K562 (cell line): ENCODE measurements around the gene ITPR2. TPM values are rescaled to one million over a fixed set of nuclear protein-coding genes. Genes with fewer than 3 reads are reported as not detected.

Source experiments
- CCAR2 ChIP-seq: fragments of 200-400 bp; formaldehyde crosslinking; IDR thresholded peaks from 2 replicates; pipeline ENCODE4 v1.6.1; 2017; ENCODE audit warnings: mild to moderate bottlenecking, low read depth, low read length
- CREB3L1 ChIP-seq: fragments of 450-650 bp; IDR thresholded peaks from 2 replicates; pipeline ENCODE4 v1.6.1; 2014; ENCODE audit warnings: low read depth, mild to moderate bottlenecking, moderate library complexity, borderline replicate concordance
- DDX20 ChIP-seq: fragments of 450-650 bp; IDR thresholded peaks from 2 replicates; pipeline ENCODE4 v1.6.1; 2016; ENCODE audit warnings: missing genetic modification characterization, low read depth, mild to moderate bottlenecking, missing compliant biosample characterization, moderate library complexity
- E2F8 ChIP-seq: fragments of 450-650 bp; IDR thresholded peaks from 2 replicates; pipeline ENCODE4 v1.7.1; 2018; ENCODE audit warnings: mild to moderate bottlenecking, low read depth; ENCODE audit not compliant: partially characterized antibody
- LEF1 ChIP-seq: fragments of 450-650 bp; IDR thresholded peaks from 2 replicates; pipeline ENCODE4 v1.6.1; 2016; ENCODE audit warnings: mild to moderate bottlenecking
- MTA2 ChIP-seq: fragments of 450-650 bp; IDR thresholded peaks from 2 replicates; pipeline ENCODE4 v1.6.1; 2016; ENCODE audit warnings: low read depth
- ZC3H8 ChIP-seq: fragments of 450-650 bp; IDR thresholded peaks from 2 replicates; pipeline ENCODE4 v1.6.1; 2017
- polyA plus RNA-seq, 8 experiments: library from polyadenylated mRNA; depleted of rRNA in 4 of 8; stranded (reverse) in 5 of 8; unstranded in 3 of 8; fragments of >200 nt; fragmentation: Nextera tagmentation in 2 of 8; fragmentation: Illumina TruSeq in 1 of 8; extraction: Ambion mirVana in 2 of 8; extraction: Trizol in 1 of 8; gene quantifications; 2 replicates each; pipeline versions ENCODE4 v1.2.1 to v1.2.3, GENCODE V29; 2011 to 2014; ENCODE audit warnings: inconsistent platforms in 1 of 8, missing spikeins in 1 of 8
- total RNA-seq, 7 experiments: library from RNA; depleted of rRNA in 6 of 7; stranded (reverse); fragments of >200 nt in 6 of 7; fragmentation: Illumina TruSeq in 2 of 7; extraction: Trizol in 2 of 7; gene quantifications; 2 replicates each; pipeline versions ENCODE4 v1.2.1 to v1.2.3, GENCODE V29; 2011 to 2021; ENCODE audit warnings: low replicate concordance in 1 of 7
- TF ChIP-seq, protein P1 (sequence below): fragments of 250-450 bp; sonication (Bioruptor Pico); IDR thresholded peaks from 2 replicates; pipeline ENCODE4 v1.5.0; 2021
- TF ChIP-seq, protein P2 (sequence below): sonication (generic); formaldehyde crosslinking; IDR thresholded peaks from 2 replicates; pipeline ENCODE4 v1.8.0; 2022; ENCODE audit warnings: missing genetic modification reagents, mild to moderate bottlenecking, borderline replicate concordance
- TF ChIP-seq, protein P3 (sequence below): fragments of 150-350 bp; conservative IDR thresholded peaks from 2 replicates; pipeline ENCODE4 v1.6.1; 2014; ENCODE audit warnings: low read length
- TF ChIP-seq, protein P4 (sequence below), 2 experiments: fragments of 200-800 bp in 1 of 2; sonication (Bioruptor generic) in 1 of 2; sonication (generic) in 1 of 2; formaldehyde crosslinking in 1 of 2; IDR thresholded peaks in 1 of 2; conservative IDR thresholded peaks in 1 of 2; 2 replicates each; pipeline versions ENCODE4 v1.5.0 to v1.6.1; 2016 to 2020; ENCODE audit warnings: missing compliant biosample characterization in 1 of 2, missing genetic modification characterization in 1 of 2, missing genetic modification reagents in 1 of 2

ITPR2 gene
- total and polyA plus RNA-seq, 9 of the 15 experiments (the other 6 are each of a cell fraction or from before 2014, with no cell fraction given), result 0.21 to 3.3 (median 0.95) TPM

GRCh38 chr12:26648066-26648465 is 184.9 kb downstream of the ITPR2 start (continued):
- no peak for TF ChIP-seq E2F8
- TF ChIP-seq, protein P1, sequence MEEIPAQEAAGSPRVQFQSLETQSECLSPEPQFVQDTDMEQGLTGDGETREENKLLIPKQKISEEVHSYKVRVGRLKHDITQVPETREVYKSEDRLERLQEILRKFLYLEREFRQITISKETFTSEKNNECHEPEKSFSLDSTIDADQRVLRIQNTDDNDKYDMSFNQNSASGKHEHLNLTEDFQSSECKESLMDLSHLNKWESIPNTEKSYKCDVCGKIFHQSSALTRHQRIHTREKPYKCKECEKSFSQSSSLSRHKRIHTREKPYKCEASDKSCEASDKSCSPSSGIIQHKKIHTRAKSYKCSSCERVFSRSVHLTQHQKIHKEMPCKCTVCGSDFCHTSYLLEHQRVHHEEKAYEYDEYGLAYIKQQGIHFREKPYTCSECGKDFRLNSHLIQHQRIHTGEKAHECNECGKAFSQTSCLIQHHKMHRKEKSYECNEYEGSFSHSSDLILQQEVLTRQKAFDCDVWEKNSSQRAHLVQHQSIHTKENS, result no peak
- TF ChIP-seq, protein P2, sequence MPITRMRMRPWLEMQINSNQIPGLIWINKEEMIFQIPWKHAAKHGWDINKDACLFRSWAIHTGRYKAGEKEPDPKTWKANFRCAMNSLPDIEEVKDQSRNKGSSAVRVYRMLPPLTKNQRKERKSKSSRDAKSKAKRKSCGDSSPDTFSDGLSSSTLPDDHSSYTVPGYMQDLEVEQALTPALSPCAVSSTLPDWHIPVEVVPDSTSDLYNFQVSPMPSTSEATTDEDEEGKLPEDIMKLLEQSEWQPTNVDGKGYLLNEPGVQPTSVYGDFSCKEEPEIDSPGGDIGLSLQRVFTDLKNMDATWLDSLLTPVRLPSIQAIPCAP (CRISPR knock-in tag), result no peak
- no peak for TF ChIP-seq LEF1
- no peak for TF ChIP-seq ZC3H8
- TF ChIP-seq CREB3L1, result no peak
- no peak for TF ChIP-seq CCAR2
- no peak for TF ChIP-seq MTA2
- TF ChIP-seq, protein P3, sequence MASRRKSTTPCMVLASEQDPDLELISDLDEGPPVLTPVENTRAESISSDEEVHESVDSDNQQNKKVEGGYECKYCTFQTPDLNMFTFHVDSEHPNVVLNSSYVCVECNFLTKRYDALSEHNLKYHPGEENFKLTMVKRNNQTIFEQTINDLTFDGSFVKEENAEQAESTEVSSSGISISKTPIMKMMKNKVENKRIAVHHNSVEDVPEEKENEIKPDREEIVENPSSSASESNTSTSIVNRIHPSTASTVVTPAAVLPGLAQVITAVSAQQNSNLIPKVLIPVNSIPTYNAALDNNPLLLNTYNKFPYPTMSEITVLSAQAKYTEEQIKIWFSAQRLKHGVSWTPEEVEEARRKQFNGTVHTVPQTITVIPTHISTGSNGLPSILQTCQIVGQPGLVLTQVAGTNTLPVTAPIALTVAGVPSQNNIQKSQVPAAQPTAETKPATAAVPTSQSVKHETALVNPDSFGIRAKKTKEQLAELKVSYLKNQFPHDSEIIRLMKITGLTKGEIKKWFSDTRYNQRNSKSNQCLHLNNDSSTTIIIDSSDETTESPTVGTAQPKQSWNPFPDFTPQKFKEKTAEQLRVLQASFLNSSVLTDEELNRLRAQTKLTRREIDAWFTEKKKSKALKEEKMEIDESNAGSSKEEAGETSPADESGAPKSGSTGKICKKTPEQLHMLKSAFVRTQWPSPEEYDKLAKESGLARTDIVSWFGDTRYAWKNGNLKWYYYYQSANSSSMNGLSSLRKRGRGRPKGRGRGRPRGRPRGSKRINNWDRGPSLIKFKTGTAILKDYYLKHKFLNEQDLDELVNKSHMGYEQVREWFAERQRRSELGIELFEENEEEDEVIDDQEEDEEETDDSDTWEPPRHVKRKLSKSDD, result no peak
- TF ChIP-seq, protein P4, sequence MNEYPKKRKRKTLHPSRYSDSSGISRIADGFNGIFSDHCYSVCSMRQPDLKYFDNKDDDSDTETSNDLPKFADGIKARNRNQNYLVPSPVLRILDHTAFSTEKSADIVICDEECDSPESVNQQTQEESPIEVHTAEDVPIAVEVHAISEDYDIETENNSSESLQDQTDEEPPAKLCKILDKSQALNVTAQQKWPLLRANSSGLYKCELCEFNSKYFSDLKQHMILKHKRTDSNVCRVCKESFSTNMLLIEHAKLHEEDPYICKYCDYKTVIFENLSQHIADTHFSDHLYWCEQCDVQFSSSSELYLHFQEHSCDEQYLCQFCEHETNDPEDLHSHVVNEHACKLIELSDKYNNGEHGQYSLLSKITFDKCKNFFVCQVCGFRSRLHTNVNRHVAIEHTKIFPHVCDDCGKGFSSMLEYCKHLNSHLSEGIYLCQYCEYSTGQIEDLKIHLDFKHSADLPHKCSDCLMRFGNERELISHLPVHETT (CRISPR knock-in tag; conservative IDR thresholded peaks at IDR 0.05 in 1 of 2, IDR thresholded peaks at IDR 0.05 in 1 of 2), result no peak
- TF ChIP-seq DDX20 (tag), result no peak
